GM12872 (cell line): Measurements from ENCODE around the gene TMTC2.

Source experiments
- TF ChIP-seq, protein P1 (sequence below): IDR thresholded peaks from 3 replicates; pipeline ENCODE4 v1.5.1; 2011; ENCODE audit warnings: low read depth, mild to moderate bottlenecking, low read length, moderate library complexity; ENCODE audit not compliant: insufficient read depth

Gene TMTC2

DNA sequence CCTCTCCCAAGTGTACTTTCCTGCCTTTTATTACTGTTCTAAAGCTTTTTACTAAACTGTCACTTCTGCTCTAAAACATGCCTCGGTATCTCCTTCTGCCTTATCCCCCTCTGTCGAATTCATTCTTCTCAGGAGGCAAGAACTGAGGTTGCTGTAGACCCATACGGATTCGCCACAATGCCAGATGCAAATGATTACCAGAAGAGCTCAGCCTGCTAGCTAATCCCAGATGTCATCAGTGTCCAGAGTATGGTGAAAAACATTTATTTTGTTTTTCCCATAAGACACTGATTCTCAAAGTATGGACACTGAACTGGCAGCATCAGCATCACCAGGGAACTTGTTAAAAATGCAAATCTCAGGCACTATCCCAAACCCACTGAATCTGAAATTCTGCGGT, 359.3 kb downstream of the TMTC2 start:
- TF ChIP-seq, protein P1, sequence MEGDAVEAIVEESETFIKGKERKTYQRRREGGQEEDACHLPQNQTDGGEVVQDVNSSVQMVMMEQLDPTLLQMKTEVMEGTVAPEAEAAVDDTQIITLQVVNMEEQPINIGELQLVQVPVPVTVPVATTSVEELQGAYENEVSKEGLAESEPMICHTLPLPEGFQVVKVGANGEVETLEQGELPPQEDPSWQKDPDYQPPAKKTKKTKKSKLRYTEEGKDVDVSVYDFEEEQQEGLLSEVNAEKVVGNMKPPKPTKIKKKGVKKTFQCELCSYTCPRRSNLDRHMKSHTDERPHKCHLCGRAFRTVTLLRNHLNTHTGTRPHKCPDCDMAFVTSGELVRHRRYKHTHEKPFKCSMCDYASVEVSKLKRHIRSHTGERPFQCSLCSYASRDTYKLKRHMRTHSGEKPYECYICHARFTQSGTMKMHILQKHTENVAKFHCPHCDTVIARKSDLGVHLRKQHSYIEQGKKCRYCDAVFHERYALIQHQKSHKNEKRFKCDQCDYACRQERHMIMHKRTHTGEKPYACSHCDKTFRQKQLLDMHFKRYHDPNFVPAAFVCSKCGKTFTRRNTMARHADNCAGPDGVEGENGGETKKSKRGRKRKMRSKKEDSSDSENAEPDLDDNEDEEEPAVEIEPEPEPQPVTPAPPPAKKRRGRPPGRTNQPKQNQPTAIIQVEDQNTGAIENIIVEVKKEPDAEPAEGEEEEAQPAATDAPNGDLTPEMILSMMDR: no peak

DNA sequence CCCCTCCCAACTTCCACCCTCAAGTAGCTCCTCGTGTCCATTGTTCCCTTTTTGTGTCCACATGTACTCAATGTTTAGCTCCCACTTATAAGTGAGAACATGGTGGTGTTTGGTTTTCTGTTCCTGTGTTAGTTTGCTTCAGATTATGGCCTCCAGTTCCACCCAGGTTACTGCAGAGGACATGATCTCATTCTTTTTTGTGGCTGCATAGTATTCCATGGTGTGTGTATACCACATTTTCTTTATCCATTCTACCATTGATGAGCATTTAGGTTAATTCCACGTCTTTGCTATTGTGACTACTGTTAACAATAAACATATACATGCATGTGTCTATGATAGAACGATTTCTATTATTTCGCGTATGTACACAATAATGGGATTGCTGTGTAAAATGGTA, 362.6 kb downstream of the TMTC2 start:
- TF ChIP-seq, protein P1: no peak

DNA sequence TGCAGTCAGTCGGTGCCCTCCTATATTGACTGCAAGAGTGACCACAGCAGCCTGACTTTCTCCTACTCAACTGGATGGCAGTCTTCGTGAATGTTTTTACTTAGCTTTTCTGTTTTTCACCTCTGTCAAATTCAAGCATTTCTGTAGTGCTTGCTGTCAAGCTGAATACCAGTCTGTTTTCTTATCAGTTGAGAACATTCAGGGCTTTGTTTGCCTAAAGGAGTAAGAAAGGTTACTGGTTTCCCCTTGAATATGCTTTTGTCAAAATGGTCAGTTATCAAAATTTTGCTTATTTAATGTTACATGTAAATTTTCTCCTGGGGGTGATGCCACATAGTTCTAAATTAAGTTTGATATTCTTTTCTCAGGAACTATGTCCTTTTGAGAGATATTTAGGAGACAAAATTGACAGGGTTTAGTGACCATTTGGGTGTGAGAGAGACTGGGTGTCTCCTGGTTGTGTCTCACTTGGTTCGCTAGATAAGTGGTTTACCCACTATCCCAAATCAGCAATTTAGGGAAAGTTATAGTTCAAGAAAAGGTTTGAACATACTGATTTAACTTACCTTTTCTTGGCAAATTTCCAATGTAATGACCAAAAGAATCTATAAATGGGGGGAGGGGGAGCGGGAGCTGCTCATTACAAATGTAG, 366.3 kb downstream of the TMTC2 start:
- TF ChIP-seq, protein P1: no peak

DNA sequence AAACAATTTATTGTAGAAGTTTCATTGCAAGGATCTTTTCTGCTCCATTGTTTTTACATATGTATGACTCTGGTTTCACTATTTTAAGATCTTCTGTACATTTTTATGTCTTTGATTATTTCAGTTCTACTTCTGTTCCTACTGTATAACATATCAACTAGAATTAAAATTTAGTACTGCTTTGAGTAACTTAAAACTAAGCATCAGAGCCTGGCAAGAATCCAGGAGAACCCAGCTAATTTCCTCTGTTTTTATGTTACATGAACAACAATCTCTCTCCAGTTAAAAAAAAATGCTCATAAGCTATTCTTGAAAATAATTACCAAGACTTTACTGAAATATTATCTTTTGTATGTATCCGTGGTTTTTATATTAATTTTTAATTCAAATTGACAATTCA, 370.7 kb downstream of the TMTC2 start:
- TF ChIP-seq, protein P1: no peak

DNA sequence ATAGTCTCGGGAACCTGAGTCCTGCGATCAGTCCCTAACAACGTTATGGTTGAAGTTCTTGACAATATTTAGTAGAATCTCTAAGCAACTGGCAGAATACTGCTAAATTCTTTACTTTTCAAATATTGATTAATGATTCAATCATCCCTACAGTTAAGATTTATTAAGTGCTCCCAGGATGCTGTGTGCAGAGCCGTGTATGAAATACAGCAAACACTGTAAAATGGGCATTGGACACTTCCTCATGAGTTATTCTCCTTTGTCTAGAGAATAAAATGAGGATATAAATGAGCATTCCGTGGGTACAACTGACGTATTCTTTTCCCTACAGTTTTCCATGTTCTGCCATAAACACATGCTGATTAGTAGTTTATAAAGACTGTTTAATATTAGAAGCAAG, 372.4 kb downstream of the TMTC2 start:
- TF ChIP-seq, protein P1: no peak

DNA sequence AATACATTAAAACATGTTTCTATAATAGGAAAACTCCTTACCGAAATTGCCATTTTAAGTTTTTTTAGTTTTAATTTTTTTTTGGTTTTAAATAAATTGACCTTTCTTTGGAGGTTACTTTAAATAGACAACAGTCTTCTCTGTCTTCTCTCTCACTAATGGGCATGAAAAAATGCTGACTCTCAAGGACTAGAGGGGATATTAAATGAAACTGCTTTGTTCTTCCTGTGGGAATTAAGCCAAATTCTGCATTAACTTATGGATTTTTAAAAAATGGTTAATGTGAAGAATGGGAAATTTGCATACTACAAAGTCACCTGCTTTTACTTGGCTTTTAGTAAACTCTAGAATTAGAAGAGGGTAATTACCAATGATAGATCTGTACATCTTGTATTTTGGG, 378.9 kb downstream of the TMTC2 start:
- TF ChIP-seq, protein P1: no peak

DNA sequence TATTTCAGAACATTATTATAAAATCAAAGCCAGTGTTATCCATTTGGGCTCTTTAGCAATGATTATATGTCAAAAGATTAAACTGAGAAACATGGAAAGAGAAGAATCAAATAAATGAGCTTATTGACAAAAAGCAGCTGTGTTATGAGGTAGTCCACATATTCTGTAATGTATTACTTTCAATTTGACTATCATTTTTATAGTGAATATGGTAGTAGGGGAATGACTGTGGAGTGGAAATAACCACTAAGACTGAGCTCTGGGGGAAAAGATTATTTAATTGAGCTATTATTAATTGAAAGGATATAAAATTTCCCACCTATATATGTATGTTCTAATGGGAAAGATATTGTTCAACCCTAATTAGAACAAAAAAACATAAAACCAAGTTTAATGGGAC, 381.3 kb downstream of the TMTC2 start:
- TF ChIP-seq, protein P1: no peak

DNA sequence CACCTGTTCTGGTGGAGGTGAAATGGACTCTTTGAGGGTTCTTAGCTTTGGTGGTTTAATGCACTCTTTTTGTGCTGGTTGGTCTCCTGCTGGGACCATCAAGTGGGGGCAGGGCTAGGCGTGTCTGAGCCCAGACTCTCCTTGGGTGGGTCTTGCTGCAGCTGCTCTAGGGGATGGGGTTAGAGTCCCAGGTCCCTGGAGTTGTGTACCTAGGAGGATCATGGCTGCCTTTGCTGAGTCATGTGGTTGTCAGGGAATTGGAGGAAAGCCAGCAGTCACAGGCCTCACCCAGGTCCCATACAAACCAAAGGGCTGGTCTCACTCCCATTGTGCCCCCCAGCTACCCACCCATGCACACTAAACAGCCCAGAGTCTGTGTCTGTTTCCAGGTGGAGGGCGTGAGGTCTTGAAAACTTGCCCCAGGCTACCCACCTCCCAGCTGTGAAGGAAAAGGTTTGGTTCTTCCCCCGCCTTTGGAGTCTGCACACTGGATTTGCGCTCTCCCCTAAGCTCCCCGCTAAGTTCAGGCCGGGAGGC, 387.7 kb downstream of the TMTC2 start:
- TF ChIP-seq, protein P1: no peak
